Left hindlimb (tissue), 1 donor: ENCODE measurements around the gene FAM13A.

Experiments used
- DNase-seq: peaks from one replicate; pipeline ENCODE4 v3.0.0-alpha.2; 2018

FAM13A gene

DNA sequence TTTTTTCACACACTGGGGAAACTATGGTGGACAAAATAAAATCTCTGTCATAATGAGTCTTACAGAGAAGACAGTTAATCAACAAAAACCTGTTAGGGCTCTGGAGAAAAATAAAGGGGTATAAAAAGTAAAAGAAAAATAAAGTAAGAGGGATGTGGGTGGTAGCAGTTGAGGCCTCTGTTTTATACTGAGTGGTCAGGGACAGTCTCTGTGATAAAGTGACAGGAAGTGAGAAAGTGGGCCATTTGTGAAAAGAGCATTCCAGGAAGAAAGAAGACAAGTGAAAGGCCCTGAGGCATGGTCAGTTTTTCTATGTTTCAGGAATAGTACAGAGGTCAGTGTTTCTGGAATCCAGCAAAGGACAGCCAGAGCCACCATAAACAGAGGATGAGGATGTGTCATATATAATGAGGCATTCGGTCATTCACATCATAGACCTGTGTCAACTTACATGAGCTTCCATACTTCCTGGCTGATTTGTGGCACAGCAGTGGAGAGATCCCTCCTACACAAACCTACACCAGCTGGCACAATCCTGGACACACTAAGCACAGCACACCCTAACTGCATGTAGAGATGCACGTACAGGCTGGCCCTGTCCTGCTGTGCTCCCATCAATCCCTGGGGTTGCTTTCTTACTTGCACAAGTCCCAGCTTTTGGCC, 295.0 kb downstream of the FAM13A start:
- no peak for DNase-seq

DNA sequence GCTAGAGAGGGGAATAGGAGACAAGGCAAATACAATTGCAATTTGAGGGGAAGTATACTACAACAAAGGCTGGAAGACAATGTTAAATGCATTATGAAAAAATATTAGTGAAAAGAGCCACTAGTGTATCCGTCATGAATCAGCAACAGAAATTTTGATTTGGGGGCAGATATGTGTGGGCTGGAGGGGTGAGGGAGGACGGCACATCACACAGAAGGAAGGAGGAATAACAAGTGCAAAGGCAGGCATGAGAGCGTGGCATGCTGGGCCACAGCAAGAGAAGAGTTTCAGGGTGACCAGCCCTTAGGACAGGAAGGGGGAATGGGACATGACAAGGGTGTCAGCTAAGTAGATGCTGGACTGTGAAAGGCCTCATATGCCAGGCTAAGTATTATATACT, 295.6 kb downstream of the FAM13A start:
- no peak for DNase-seq

DNA sequence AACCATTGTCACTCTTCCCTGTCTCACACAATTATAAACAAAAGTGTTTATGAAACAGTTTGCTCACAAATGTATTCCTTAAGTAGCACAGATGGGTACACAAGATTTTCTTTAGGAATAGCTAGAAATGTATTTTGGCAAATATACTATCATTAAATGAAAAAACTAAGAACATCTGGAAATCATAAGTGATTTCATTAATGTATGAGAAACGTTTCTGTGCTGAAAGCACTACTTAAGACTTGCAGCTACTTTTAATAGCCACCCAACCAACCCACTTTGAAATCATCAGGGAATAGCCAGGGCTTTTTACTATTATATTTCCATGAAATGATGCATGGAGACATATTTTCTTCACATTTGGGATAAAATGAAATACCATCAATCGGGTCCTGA, 297.1 kb downstream of the FAM13A start:
- DNase-seq: no peak

DNA sequence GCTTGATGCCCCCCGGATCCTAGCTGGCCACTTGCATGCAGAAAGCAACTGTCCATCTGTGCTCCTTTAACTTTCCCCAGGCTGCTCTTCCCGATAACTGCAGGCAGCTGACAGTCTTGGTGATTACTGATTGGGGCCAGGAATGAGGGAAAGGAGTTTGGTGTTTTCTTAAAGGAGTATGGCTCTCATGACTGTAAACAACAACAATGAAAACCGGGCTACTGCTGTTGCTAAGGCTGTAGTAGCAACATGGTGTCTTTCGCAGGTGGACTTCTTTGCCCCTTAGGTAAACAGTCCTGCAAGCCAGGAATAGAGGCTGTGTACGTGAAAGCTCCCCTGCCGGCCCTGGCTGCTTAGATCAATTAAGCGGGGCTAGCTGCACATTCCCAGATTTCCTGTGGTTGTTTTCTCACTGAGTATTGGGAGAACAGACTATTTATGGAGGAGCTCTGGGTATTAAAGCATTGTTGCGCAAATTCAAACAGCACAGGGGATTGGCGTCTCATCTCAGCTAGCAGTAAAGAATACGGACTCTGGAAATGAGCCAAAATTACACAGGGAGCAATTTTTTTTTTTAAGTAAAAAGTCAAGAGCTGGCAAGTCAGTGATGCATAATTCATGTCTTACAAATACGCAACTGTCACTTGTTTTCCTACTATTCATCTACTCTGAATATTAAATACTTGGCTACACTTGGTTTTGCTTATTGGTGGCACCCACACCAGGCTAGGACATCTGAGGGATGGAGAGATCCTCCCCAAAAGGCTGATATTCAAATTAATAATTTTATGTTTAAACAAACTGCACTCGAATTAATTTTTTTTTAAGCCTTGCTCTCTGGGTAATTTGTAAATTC, 297.7 kb downstream of the FAM13A start:
- no peak for DNase-seq

DNA sequence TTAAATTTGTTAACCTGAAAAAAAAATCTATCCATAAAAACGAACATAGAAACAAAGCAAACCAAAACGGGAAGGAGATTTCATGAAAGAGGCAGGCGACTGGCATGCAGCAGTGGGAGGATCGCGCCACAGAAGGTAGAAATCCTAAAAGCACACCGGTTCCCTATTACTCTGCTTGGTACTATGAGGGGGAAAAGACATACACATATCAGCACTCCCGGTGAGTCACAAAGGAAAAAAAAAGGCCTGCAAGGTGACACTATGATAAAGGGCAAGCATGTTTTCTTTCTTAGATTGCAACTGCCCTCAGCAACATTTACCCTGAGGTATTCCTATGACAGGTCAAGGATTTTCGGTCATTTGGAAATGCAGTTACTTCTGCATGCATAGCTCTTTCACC, 298.7 kb downstream of the FAM13A start:
- DNase-seq: no peak

DNA sequence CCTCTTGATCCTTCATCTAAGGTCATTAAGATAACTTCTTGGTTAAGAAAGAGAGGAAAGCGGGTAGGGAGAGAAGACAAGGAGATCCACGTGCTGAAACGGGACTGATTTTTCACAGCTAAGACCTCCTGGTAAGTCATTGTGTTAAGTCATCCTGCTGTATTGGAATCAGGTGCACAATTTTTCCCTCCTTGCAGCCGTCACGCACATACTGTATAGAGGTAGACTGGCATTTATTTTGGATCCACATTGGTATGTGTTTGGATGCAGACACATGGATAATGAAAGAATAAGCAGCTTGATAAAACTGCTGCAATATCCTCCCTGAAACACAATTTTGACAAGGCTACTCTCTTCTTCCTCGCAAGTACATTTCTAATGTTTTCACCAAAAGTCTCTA, 299.2 kb downstream of the FAM13A start:
- DNase-seq: no peak

DNA sequence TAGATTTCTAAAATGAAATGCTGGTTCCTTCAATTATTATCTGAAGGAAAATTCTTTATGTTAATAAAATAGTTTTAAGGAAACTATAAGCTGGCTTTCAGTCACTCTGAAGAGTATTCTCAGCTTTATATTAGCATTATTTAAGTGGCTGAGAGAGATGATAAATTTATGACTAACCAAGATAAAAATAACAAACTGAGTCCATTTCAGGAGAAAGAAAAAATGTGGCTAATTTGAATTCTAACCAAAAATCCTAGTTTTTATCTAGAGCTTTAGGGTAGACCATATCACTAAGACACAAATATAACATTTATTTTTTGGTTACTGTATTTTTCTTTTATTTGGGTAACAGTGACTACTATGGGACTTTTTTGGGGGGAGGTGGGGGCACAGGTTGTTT, 299.9 kb downstream of the FAM13A start:
- no peak for DNase-seq

DNA sequence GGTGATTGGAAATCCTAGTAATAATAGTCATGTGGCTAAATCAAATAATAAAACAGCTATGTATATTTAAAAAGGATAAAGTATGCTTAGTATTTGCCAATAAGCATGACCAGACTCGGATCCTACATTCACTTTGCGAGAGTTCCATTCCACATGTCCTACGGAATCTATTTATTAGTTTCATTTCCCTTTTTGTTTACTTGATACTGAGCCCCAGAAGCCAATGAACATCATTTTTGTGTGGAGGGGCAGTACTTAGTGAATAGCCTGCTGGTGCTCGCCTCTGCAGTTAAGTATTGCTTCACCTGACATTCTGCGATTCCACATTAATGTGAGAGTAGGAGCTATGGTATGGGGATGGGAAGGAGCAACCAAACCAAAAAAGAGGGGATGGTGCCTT, 300.8 kb downstream of the FAM13A start:
- DNase-seq: no peak

DNA sequence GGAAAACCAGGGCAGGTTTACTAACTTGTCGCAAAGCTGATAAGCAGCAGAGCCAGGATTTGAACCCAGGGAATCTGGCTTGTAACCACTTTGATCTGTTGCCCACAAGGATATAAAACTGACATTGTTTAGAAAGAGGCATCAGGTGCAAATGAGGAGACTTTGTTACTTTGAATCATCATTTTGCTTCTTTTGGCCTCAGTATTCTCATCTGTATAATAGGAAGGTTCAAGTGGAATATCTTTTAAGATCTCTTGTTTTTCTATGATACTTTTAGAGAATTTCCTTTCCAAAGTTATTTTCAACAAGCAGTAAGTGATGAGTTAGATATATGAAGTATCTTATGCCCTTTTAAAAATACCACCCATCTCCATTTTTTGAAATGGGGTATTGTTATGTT, 301.5 kb downstream of the FAM13A start:
- no peak for DNase-seq

DNA sequence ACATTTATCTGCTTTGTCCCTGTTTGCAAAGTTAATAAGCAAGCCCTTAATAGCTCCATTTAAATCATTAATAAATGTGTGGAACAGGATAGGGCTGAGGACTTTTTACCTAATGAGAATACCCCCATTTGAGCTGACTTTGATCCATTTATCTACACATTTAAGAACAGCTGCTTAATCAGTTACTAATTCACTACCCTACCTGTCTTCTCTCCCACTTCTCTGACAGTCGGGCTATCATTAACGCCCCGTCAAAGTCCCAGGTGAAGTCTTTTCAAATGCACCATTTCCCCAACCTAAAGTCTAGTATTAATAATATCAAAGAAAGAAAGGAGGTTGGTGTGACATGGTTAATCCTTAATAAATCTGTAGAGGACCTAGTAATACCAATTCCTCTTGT, 302.2 kb downstream of the FAM13A start:
- DNase-seq: no peak

DNA sequence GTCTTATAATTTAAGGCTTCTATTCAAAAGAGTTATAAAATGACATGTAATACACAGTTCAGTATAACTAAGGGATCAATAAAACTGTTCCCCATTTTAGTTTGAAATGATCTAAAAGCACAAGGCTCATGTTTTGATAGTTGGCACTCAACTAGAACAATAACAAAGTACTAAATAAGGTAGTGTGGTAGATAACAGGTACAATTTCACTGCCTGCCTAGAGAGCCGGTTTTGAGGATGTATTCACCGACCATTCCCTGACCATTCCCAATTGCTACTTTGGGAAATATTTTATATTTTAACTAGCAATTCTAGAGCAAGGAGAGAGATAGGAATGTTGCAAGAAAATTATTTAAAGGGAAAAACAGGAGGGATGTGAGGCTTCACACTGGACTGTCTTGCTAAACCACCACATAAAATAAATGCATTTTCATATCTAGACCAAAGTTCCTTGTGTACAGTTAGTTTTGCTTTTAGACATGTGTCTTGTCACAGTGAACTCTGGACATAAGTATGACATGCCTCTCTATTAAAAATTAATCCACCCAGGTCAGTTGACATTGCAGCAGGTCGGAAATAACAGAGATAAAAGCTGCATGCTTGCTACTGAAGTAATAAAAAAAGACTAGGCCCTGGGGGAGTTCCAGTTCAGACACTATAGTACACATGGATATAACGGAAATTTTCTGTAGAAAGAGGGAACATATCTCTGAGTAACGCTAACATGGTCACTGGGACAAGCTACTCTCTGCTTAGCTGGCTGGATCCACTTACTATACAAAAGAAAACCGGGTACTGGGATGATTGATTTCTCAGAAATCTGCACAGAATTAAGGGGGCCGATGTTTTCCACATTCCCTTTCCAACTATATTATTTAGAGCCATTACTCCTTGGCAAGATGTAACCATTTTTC, 303.1 kb downstream of the FAM13A start:
- no peak for DNase-seq

DNA sequence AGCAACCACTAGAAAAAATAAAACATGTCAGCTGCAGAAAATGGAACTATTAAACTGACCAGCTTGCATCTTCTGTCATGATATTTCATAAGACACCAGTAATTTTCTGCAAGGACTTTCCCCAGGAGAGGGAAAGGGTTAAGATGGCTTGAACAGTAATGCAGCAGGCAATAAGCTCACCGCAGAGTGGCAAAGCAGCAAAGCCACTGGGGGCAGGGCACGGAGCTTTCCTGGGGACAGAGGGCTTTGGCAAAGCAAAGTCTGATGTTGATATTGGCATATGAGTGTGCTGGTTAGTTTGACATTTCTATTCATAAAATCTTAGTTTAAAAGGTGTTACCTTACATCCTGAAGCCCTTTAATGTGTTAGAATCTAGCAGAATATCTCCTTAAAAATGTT, 304.2 kb downstream of the FAM13A start:
- no peak for DNase-seq

DNA sequence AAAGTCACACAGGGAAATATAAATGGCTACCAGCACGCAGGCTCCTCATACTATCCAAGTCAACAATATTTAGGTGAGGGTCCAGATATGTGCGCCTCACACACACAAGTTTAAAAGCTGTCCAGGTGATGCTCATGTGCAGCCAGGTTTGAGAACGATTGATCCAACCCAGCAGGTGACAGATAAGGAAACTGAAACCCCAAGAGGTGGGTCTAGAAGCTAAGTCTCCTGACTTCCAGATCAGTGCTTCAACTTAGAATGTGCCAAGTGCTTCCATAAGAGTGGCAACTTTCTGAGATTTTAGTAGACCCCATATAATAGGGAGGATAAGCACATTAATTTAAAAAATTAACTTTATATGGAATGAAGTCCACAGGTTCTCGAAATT, 304.9 kb downstream of the FAM13A start:
- DNase-seq: no peak

DNA sequence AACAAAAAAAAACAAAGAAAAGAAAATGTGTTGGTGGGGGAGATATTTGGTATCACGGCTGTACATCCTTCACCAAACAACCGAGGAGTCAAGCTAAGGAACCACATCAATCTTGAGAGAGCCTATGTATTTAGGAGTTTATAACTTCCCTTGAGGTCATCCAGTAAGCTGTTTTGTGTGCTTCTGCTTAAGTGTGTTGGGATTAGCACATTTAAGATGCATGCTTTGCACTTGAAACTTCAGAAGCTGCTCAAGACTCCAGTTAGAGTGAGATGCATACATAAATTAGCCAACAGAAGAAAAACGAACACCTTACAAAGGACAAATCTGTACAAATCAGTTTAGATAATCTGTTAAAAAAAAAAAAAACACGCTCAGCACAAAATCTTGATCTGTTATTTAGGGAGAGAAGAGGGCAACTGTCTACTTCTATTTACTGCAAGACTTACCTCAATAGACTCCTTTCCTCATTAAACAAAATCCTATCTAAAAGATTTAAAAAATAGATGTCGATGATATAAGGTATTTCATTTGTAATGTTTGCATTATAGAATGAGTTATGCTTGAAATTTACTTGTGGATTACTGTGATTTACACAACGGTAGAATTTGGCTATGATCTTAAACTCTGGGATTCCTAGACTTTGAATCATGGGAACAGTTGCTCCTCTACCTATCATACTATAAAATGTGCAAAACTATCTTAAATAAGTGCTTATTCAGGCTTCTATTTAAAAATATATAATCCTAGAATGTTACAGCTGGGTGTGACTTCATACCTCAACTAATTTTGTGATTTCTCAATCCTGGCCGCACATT, 305.5 kb downstream of the FAM13A start:
- no peak for DNase-seq

DNA sequence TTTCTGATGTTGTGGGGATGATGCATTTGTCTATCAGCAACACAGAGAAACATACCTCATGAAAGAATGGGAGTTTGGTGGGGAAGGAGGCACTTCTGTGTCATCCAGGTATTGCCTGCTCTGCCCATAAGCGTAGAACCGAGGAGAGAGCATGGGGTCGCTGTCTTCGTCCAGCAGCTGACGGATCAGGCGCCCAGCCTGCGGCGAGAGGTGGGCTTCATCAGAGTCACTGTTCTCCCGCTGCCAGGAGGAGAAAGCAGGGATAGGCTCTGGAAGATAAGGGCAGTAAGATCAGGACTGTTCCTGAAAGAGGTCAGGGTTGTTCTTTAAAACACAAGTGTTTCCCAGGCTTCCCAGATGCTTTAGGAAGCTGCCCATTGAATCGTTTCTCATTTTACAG, 306.6 kb downstream of the FAM13A start:
- no peak for DNase-seq

DNA sequence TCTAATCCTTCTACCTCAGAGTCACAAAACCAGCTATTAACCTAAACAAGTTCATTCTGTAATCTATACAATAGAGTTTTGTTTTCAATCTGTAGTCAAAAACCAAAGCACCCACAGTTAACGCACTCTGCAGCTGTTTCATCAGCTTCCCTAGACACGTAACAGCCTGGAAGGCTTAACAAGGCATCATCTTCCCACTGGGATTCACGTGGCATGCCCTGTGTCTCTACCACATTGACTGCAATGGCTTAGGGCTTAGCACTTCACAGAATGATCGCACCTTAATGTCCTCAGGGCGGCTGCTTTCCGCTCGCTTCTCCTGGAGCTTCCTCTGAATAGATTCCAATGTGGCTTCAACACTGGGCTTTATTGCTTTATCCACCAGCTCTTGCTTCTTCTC, 309.6 kb downstream of the FAM13A start:
- no peak for DNase-seq

DNA sequence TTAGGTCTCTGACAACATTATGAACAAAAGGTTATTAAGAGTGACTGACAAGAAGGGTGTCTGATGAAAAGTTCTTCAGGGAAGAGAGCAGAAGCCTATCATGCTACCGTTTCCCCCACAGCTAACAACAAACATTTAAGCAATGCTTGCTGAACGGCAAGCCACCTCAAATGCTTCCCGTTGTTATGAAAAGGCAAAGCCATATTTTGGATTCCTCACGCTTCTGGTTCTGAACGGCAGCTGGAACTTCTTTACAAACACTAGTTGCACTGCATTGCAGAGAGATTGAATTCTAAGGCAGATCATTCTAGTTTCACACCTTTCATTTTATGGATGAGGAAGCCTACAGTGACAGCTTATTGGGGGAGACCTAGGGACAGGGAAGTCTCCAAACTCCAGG, 310.8 kb downstream of the FAM13A start:
- DNase-seq: no peak

DNA sequence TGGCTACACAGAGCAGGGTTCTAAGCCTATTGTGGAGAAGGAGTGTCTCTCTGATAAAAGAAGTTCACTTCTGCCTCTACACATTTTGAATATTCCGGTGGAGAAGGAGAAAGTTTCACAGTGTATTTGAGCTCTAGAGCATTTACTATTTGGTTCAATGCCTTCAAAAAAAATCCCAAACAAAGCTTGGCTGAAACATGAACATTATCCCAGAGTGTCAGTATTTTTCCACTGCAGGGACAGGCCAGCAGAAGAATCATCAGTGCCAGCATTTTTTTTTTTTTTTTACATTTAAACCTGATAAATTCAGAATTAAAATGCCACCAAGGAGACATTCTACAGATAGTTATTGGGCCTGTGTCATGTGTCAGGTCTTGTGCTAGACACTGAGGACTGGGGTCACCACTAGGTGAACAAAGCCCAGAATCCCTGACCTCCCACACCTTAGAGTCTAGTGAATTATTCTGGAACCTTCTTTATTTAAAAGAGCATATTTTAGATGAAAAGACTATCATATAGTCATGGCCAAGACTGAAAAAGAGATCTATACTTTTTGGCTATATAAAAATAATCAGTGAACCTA, 311.3 kb downstream of the FAM13A start:
- no peak for DNase-seq

DNA sequence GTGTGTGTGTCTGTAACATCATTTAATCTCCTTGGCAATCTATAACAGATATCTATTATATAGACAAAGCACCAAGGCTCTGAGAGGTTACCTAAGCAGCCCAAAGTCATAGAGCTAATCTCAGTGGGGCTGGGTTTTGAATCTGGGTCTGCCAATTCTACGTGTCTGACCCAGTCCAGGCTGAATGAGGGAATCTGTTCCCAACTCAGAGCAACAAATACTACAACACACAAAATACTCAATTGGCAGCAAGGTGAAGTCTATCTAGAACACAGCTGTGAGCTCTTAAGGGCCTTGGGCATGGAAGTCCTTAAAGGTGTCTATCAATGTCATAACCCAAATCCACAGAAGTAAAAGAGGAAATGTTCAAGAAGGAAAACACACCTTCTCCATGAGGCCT, 311.8 kb downstream of the FAM13A start:
- DNase-seq: no peak

DNA sequence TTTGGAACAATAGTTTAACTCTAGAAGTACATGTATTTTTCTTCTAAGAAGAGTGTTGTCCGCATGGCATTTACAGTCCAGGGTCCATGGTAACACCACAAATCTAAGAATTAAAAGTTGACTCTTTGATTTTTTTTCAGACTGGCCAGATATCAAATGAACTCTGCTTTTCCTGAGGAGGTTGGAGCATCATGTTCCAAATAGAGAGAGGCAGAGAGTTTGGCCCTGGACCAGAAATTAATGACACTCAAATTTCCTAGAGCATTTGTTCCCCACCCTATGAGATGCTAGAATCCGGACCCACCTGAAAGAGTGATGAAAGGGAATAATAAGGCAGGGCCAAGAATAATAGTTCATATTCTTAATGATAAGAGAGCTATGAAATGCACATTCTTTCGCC, 312.4 kb downstream of the FAM13A start:
- DNase-seq: no peak

DNA sequence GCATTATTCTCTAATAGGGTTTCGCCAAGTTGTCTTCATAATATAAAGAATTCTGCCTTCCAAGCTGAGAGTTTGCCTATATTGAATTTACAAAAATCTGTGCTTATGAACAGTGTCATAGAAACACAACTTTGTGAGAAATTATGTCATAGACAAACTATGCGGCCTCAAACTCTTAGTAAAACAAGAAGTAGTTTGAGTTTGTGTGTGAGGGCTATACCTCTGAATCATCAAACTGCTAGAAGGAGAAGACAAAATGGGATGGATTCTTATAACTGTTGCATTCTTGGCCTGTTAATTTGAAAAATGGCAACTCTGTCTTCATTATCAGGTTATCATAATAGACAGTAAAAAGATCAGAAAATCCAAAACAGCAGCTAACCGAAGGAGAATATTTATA, 313.3 kb downstream of the FAM13A start:
- DNase-seq: no peak

DNA sequence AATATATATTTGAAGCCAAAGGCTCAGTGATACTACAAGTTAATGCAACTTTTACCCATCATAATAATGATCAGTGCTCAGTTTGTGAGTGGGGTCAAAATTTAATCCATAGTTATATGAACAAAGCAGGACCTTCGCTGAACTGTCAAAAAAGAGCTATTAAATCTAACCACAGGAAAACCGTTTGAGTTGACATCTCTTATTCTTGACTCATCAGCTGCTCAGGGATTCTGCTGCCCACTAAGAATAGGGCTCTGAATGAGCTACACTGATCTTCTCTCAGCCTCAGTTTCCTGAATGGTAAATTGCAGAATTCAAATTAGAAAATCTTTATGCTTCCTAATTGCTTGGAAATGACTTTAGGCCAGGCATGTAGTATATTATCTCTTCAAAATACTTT, 314.4 kb downstream of the FAM13A start:
- DNase-seq: no peak
